T-helper 2 cell treated with Interferon-gamma antibody and Interleukin-4, amounts not matched to agents 5 μg/mL and 100 μg/mL, for 36 hours (primary cell): Measurements from ENCODE around the gene CFAP61.

ENCODE experiments used
- DNase-seq: peaks from one replicate; pipeline ENCODE4 v3.0.0; 2021; ENCODE audit warnings: low spot score
- H3K27ac Mint-ChIP-seq: one replicate; pipeline ENCODE4 v1.8.0; 2021; ENCODE audit warnings: mild to moderate bottlenecking, mixed read lengths
- H3K27me3 Mint-ChIP-seq: one replicate; pipeline ENCODE4 v1.8.0; 2021; ENCODE audit warnings: low read depth, mixed read lengths
- H3K36me3 Mint-ChIP-seq: one replicate; pipeline ENCODE4 v1.8.0; 2021; ENCODE audit warnings: low read depth, mixed read lengths
- H3K4me1 Mint-ChIP-seq: one replicate; pipeline ENCODE4 v1.8.0; 2021; ENCODE audit warnings: low read depth, mixed read lengths
- H3K4me3 Mint-ChIP-seq: one replicate; pipeline ENCODE4 v1.8.0; 2022; ENCODE audit warnings: mild to moderate bottlenecking, moderate library complexity, mixed read lengths
- H3K9me3 Mint-ChIP-seq: one replicate; pipeline ENCODE4 v1.8.0; 2021; ENCODE audit warnings: mixed read lengths

CFAP61 gene

DNA sequence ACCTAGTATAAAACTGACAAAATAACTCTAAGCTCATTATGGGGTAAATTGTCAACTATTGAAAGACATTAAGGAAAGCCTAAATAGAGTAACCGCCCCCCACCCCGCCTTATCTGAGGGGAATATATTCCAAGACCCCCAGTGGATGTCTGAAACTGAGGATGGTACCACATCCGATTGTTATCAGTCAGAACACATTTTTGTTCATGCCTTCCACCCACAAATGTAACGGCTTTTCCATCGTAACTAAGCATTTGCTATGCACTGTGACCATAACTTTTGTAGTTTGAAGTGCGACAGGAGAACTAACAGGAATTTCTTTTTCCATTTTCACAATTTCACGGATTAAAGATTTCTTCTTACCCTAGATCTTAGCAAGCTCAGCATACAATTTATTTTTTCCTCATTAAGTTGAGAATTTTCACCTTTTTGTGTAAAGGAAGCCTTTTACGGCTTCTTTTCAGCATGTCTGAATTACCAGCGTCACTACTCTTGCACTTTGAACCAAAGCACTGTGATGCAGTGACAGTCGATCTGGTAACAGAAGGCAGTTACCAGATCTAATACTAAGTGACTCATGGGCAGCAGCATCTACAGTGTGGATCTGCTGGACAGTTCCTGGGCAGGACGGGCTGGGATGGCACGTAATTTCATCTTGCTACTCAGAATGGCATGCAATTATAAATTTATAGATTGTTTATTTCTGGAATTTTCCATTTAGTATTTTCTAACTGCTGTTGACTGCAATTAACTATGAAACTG, 11.8 kb downstream of the CFAP61 start:
- Mint-ChIP-seq H3K4me3 (no peak overlapping the region), H3K9me3 (no peaks in the 10 kb centered on the region), H3K36me3 (no peaks in the 10 kb centered on the region), H3K27me3 (peaks cover 19% of the 10 kb centered on the region), H3K4me1 (no peaks in the 10 kb centered on the region), H3K27ac (no peak overlapping the region)
- no peak for DNase-seq

DNA sequence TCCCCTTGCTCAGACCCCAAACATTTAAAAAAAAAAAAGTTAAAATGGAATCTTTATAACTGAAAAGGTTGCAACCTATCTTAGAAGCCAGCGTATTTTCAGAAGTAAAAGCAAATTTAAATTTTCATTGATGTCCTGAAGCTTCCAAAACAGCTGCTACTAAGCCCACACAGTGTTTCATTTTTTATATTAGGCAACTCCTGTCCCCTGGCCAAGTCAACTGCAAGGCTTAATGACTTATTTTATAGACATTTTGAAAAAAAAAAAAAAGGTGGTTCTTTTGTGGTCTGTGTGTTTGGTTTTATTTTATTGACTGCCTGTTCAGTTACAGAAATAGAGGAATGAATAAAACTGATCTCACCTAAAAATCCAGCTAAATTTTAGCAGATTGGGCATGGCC, 13.0 kb downstream of the CFAP61 start:
- H3K27me3 Mint-ChIP-seq, result peaks cover 22% of the 10 kb centered on the region
- no peak for DNase-seq
- H3K4me3 Mint-ChIP-seq, result no peak overlapping the region
- H3K9me3 Mint-ChIP-seq, result no peaks in the 10 kb centered on the region
- H3K4me1 Mint-ChIP-seq, result no peaks in the 10 kb centered on the region
- no peak overlapping the region for H3K27ac Mint-ChIP-seq
- no peaks in the 10 kb centered on the region for H3K36me3 Mint-ChIP-seq

DNA sequence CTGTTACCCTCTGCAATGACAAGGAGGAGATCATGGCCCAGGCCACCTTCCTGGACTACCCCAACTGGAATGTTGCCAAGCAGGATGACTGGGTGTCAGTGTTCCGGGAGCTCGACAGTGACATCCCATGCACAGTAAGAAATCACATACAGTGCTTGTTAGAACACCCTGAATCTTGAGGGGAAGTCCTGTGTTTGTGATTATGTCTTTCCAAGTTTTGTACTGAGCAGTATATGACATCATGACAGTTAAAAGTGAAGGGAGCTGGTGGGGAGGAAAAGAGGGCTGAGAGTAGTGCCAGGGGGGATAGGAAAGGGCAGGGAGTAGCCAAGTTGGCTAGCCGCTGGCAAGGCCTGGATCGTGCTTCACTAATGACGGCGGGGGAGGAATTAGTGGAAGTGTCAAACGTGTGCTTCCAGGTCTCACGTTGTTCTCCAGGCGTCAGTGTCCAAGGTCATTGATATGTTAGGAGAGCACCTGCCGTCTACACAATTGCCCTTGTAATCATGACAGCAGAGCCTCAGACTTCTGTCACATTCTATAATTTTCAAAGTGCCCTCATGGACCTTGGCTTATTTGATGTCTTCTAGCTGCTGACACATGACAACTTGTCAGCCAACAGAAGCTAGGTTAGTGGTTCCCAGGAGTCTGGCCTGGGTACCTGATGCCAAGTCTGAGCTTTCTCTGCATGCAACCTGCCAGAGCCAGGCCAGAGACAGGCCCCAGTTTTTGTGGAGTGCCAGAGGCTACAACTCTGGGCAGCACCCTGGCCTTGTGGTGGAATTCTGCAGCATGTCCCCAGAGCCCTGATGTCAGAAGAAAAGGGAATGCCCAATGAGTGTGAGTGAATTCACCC, 18.8 kb downstream of the CFAP61 start:
- no peak for DNase-seq
- no peaks in the 10 kb centered on the region for H3K36me3 Mint-ChIP-seq
- H3K9me3 Mint-ChIP-seq, result no peaks in the 10 kb centered on the region
- H3K27ac Mint-ChIP-seq, result no peak overlapping the region
- no peaks in the 10 kb centered on the region for H3K4me1 Mint-ChIP-seq
- no peak overlapping the region for H3K4me3 Mint-ChIP-seq
- H3K27me3 Mint-ChIP-seq, result peaks cover 2% of the 10 kb centered on the region

DNA sequence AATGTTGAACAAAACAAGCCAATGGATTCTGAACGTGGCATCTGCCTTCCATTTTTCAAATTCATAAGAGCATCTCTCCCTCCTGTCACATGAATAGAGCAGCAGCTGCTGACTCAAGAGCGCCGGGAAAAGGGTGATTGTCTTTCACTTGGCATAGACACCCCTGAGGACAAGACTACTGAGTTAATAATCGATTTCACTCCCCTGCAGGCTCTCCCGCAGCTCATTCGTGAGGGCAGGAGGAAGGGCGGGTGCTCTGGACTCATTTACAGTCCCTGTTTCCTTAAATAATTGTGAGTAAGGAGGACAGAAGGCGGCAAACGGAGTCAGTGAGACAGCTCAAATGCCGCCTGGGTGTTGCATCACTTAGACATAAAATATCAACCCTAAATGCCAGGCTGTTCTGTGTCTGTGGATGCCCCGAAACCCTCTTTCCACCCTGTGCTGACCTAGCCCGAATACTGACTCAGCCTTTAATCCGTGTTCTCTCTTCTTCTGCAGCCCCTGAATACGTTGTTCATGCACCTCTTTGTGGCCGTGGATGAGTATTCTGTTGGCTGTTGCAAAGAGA, 21.6 kb downstream of the CFAP61 start:
- Mint-ChIP-seq H3K9me3 (no peaks in the 10 kb centered on the region), H3K27me3 (peaks cover 13% of the 10 kb centered on the region), H3K4me3 (no peak overlapping the region), H3K27ac (no peak overlapping the region), H3K36me3 (no peaks in the 10 kb centered on the region), H3K4me1 (no peaks in the 10 kb centered on the region)
- DNase-seq, result no peak

DNA sequence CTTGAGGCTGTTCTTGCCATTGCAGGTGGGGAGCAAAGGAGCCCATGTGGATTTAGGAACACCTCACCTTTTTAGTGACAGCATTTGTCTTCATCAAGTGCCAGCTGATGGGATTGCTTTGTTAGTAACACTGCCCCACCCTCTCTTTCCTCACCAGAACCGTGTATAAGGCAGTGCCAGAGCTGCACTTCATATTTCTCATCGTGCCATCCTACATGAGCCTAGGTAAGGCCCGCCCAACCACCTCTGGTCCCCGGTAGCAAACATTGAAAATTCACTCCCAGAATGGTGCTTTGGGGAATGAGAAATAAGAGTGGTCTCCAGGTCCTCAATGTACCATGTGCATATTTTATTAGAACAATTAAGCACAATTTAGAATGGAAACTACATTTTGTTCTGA, 22.7 kb downstream of the CFAP61 start:
- Mint-ChIP-seq H3K4me1 (no peaks in the 10 kb centered on the region), H3K36me3 (no peaks in the 10 kb centered on the region), H3K9me3 (no peaks in the 10 kb centered on the region), H3K4me3 (no peak overlapping the region), H3K27ac (no peak overlapping the region), H3K27me3 (peaks cover 15% of the 10 kb centered on the region)
- no peak for DNase-seq

DNA sequence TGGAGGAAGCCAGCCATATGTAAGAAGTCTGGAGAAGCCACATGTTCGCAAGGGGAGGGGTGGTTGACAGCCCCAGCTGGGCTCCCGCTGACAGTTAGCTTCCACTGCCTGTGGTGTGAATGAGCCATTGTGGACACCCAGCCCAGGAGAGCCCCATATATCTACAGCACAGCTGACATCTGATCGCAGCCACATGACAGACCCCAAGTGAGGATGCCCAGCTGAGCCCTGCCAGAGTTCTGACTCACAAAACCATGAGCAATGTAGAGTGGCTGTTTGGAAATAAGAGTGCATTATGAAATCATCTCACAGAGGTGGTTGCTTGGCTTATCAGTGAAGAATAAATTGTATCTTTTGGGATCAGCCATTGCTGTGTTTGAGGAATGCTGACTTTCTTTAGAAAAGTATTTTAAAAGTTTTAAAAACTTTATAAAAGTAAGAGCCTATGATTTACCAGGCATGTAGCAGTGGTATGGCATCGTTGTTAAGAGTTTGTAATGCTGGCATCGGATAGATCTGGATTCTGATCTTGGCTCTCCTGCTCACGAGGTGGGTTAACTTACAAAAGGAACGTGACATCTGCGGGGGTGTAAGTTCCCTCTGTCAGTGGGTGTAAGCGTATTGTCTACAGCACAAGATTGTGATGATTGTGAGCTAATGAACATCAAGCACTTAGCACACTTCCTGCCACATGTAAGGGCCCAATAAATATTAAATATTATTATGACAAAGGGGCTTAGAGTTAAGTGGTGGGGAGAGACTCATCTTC, 24.1 kb downstream of the CFAP61 start:
- DNase-seq, result no peak
- Mint-ChIP-seq H3K27me3 (peaks cover 17% of the 10 kb centered on the region), H3K36me3 (no peaks in the 10 kb centered on the region), H3K27ac (no peak overlapping the region), H3K9me3 (no peaks in the 10 kb centered on the region), H3K4me3 (no peak overlapping the region), H3K4me1 (no peaks in the 10 kb centered on the region)

DNA sequence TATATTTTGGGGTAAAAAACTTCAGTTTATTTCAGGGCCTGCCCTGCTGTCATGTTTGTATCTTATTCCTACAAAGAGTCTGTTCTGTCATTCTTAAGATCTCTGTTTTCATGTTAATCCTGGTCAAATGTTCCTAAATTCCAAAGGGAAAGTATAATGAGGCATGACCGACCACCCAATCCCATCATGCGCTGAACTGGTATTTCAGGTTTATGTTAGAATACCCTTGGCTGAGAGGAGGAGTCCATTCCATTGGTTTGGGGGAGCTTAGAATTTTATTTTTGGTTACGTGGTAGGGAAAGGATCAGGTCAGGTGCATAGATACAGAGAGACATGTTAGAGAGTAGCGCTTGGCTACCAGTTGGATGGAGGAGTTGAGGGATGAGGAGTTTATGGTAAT, 25.7 kb downstream of the CFAP61 start:
- H3K4me3 Mint-ChIP-seq, result no peak overlapping the region
- DNase-seq, result no peak
- peaks cover 20% of the 10 kb centered on the region for H3K27me3 Mint-ChIP-seq
- H3K27ac Mint-ChIP-seq, result no peak overlapping the region
- H3K4me1 Mint-ChIP-seq, result no peaks in the 10 kb centered on the region
- H3K36me3 Mint-ChIP-seq, result no peaks in the 10 kb centered on the region
- no peaks in the 10 kb centered on the region for H3K9me3 Mint-ChIP-seq

DNA sequence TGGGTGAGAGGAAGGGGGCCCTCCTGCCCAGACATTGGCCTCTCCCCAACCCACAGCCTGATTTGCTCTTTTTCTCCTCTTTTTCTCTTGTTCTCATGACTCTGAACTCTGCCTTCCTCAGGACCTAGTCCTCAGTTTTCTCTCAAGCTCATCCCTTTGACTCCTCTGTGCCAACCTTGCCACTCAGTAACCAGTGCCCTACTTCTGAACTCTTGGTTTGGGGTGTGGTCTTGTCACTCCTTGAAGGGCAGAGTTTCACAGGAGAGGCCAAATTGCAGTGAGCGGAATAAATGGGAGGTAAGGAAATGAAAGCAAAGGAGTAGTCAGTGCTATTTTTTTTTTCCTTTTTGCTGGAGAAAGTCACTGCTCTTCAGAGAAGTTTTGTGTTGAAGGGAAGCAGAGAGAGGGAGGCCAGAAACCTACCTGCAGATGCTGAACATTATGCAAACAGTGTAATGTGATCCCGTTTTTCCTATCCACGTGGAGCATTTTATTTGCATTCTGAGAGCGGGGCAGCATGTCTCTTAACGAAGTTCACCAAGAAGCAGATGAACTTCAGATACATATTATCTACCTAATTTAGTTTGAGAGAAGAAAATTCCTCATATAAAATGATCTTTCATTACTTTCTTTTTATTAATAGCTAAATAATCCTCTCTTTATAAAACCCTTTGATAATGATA, 26.9 kb downstream of the CFAP61 start:
- H3K36me3 Mint-ChIP-seq, result no peaks in the 10 kb centered on the region
- no peaks in the 10 kb centered on the region for H3K9me3 Mint-ChIP-seq
- H3K27me3 Mint-ChIP-seq, result peaks cover 20% of the 10 kb centered on the region
- peaks cover 4% of the 10 kb centered on the region for H3K4me1 Mint-ChIP-seq
- no peak overlapping the region for H3K27ac Mint-ChIP-seq
- DNase-seq, result no peak
- H3K4me3 Mint-ChIP-seq, result no peak overlapping the region

DNA sequence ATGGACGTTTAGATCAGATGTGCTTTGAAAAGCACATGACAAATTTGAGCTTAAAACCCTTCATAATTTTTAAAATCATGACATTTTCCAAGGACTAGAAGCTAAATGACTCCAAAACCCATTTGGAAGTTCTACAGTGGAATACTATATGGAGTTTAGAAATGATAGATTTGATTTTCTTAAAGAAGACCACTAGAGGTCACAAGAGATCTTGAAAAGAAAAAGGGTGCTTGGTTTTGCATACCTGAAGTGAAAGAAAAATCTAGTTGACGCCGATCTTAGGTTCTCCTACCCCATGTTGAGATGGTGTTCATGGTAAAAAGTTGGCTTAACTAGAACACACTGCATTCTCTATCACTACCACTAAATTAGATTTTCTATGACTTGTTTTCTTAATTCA, 31.5 kb downstream of the CFAP61 start:
- Mint-ChIP-seq H3K4me3 (peak overlapping the region; percentile 71), H3K36me3 (no peaks in the 10 kb centered on the region), H3K4me1 (peaks cover 4% of the 10 kb centered on the region), H3K9me3 (no peaks in the 10 kb centered on the region), H3K27me3 (peaks cover 14% of the 10 kb centered on the region), H3K27ac (no peak overlapping the region)
- DNase-seq, result no peak

DNA sequence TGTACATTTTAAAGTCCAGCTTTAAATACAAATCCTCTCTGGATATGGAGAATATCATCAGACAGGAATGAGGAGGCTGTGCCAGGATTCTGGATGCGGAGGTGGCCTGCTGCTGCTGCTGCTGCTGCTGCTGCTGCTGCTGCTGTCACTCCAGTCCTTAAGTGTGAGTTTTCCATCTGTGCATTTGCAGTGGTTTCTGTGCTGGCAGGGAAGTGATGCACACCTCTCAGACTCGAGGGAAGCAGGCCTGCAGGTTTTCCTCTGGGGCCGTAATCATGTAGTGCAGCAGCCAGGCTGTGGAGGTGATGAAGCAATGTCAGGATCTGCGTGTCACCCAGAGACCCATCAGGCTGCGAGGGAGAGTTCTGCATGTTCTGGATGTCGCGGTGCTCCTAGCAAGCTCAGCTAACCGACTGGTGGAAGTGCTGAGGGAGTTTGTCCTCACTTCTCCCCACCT, 32.0 kb downstream of the CFAP61 start:
- H3K9me3 Mint-ChIP-seq, result no peaks in the 10 kb centered on the region
- H3K4me1 Mint-ChIP-seq, result peaks cover 4% of the 10 kb centered on the region
- DNase-seq, result no peak
- H3K36me3 Mint-ChIP-seq, result no peaks in the 10 kb centered on the region
- H3K27me3 Mint-ChIP-seq, result peaks cover 11% of the 10 kb centered on the region
- no peak overlapping the region for H3K27ac Mint-ChIP-seq
- peak overlapping the region; percentile 71 for H3K4me3 Mint-ChIP-seq

DNA sequence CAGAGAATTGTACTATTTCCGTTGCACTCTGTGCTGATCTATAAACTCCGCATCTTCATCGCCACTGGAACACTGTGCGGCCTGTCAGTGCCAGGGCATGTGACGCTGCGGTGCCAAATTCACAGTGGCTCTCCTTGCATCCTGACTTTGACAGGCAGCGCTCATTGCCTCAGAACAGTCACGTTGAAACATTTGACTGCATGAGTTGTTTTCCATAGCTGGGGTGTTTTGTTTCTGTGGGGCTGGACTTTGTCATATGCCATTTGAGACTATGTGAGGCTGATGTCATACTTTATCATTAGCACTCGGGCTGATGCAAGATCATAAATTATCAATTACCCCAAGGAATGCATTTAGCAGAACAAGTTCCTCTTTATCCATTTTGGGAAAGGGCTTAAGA, 32.7 kb downstream of the CFAP61 start:
- peaks cover 11% of the 10 kb centered on the region for H3K27me3 Mint-ChIP-seq
- no peak overlapping the region for H3K27ac Mint-ChIP-seq
- no peaks in the 10 kb centered on the region for H3K9me3 Mint-ChIP-seq
- no peaks in the 10 kb centered on the region for H3K36me3 Mint-ChIP-seq
- DNase-seq, result no peak
- no peak overlapping the region for H3K4me3 Mint-ChIP-seq
- H3K4me1 Mint-ChIP-seq, result peaks cover 4% of the 10 kb centered on the region

DNA sequence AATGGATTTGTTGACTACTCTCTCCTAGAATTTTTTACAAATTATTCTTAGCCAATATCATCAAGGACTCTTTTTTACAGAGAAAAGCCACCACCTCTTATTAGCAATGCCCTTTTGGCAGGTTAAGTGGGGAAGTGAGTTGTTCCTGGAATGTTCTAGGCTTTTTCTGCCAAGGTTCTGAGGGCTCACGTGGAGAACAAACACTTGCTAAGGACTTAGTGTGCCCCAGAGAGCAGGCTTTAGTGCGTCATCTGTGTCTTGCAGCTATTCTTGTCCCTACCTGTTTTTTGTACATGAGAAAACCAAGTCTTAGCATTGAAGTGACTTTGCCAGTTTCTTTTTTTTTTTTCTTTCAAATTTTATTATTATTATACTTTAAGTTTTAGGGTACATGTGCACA, 33.5 kb downstream of the CFAP61 start:
- Mint-ChIP-seq H3K4me1 (peaks cover 4% of the 10 kb centered on the region), H3K27ac (no peak overlapping the region), H3K4me3 (no peak overlapping the region), H3K36me3 (no peaks in the 10 kb centered on the region), H3K9me3 (no peaks in the 10 kb centered on the region), H3K27me3 (peaks cover 13% of the 10 kb centered on the region)
- no peak for DNase-seq

DNA sequence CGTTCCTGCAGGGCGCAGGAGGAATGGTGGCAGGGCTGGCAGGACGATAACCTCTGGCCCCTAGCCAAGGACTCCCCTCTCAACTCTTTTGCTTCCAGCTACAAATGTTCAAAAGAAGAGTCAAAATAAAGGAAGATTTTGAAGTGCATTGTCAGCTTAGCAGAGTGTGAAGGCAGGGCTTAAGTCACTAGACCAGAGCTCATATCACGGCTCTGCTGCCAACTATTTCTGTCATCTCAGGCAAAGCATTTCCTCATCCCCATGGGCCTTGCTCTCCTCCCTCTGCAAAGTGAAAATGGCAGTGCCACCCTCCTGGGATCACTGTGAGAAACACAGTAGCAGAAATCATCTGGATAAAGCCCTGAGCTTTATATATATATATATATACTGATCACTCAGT, 36.7 kb downstream of the CFAP61 start:
- no peak overlapping the region for H3K27ac Mint-ChIP-seq
- peaks cover 8% of the 10 kb centered on the region for H3K27me3 Mint-ChIP-seq
- H3K4me1 Mint-ChIP-seq, result peaks cover 1% of the 10 kb centered on the region
- no peak overlapping the region for H3K4me3 Mint-ChIP-seq
- no peak for DNase-seq
- no peaks in the 10 kb centered on the region for H3K36me3 Mint-ChIP-seq
- no peaks in the 10 kb centered on the region for H3K9me3 Mint-ChIP-seq
